Stimulated activated naive CD8-positive, alpha-beta T cell treated with anti-CD3 and anti-CD28 coated beads, Interleukin-15, amount 100 ng/mL, for 72 hours (primary cell): ENCODE results near the gene CHN2.
A peak's percentile ranks its signal among the peaks of the same experiment; 100 is the strongest.

Experiments
- ATAC-seq: fragments of 150-1000 bp; cut with Tn5 transposase; 2 replicates; pipeline ENCODE4 v1.10.0; 2021; ENCODE audit warnings: mild to moderate bottlenecking, moderate library complexity
- DNase-seq, 2 donors: peaks; one replicate each; pipeline ENCODE4 v3.0.0; 2021 to 2022
- H3K27ac Mint-ChIP-seq, 2 donors: one replicate each; pipeline ENCODE4 v1.8.0; 2022; ENCODE audit warnings: mild to moderate bottlenecking in 2 of 2, mixed read lengths in 2 of 2, moderate library complexity in 2 of 2
- H3K27me3 Mint-ChIP-seq: one replicate; pipeline ENCODE4 v1.8.0; 2022; ENCODE audit warnings: mixed read lengths
- H3K4me1 Mint-ChIP-seq: one replicate; pipeline ENCODE4 v1.8.0; 2022; ENCODE audit warnings: mild to moderate bottlenecking, mixed read lengths
- H3K4me3 Mint-ChIP-seq, 2 donors: one replicate each; pipeline ENCODE4 v1.8.0; 2022; ENCODE audit warnings: mild to moderate bottlenecking in 2 of 2, mixed read lengths in 2 of 2, moderate library complexity in 1 of 2
- H3K9me3 Mint-ChIP-seq, 2 donors: one replicate each; pipeline ENCODE4 v1.8.0; 2022; ENCODE audit warnings: mixed read lengths in 2 of 2

Gene CHN2

DNA sequence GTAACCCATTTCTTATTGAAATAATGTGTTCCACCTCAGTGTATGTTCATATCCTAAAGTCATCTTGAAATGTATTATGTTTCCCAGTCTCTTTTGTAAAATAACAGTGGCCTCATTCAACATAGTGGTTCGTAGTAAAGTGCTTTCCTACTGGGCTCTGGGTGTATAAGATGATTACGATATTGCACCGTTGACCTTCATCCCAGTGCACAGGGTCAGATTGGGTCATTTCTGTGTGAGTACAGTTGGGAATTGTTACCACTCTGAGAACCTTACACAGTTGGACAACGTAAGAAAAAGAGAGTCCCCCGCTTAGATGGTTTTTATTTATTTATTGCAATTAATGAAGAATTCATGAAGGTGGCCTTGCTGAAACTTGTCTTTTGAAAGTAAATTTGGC, 135.6 kb downstream of the CHN2 start:
- Mint-ChIP-seq H3K4me1 (peaks cover 18% of the 10 kb centered on the region), H3K27me3 (peaks cover 27% of the 10 kb centered on the region), H3K27ac (no peak overlapping the region), H3K9me3 (peaks cover 11 to 18% of the 10 kb centered on the region in 2 donors), H3K4me3 (no peak overlapping the region)
- ATAC-seq (no peak), DNase-seq (no peak)

DNA sequence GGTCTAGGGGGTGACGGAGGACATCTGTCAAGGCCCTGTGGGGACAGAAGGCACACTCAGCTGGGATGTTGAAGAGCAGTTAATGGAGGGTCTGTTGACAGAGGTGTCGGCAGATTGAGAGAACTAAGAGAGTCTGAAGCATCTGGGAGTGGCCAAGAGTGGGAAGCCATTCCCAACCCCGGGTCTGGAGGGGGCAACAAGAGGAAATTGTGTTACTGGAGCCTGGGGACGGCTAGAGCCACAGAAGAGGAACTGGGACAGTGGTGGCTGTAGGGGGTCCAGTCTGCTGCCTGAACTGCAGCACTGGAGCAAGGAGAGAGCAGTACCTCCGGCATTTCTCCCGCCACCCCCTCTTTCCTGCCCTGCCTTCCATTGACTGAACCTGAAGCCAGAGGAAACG, 136.6 kb downstream of the CHN2 start:
- ATAC-seq (no peak), DNase-seq (no peak)
- Mint-ChIP-seq H3K27me3 (peaks cover 24% of the 10 kb centered on the region), H3K27ac (peak overlapping the region in 1 of 2 donors; percentile 87), H3K4me3 (no peak overlapping the region), H3K4me1 (peaks cover 26% of the 10 kb centered on the region), H3K9me3 (peaks cover 10 to 18% of the 10 kb centered on the region in 2 donors)

GRCh38 chr7:29332042-29332811, 137.7 kb downstream of the CHN2 start:
- Mint-ChIP-seq H3K4me3 (no peak overlapping the region), H3K4me1 (peaks cover 36% of the 10 kb centered on the region), H3K27ac (no peak overlapping the region), H3K9me3 (peaks cover 10 to 18% of the 10 kb centered on the region in 2 donors), H3K27me3 (peaks cover 16% of the 10 kb centered on the region)
- DNase-seq (no peak), ATAC-seq (no peak)

DNA sequence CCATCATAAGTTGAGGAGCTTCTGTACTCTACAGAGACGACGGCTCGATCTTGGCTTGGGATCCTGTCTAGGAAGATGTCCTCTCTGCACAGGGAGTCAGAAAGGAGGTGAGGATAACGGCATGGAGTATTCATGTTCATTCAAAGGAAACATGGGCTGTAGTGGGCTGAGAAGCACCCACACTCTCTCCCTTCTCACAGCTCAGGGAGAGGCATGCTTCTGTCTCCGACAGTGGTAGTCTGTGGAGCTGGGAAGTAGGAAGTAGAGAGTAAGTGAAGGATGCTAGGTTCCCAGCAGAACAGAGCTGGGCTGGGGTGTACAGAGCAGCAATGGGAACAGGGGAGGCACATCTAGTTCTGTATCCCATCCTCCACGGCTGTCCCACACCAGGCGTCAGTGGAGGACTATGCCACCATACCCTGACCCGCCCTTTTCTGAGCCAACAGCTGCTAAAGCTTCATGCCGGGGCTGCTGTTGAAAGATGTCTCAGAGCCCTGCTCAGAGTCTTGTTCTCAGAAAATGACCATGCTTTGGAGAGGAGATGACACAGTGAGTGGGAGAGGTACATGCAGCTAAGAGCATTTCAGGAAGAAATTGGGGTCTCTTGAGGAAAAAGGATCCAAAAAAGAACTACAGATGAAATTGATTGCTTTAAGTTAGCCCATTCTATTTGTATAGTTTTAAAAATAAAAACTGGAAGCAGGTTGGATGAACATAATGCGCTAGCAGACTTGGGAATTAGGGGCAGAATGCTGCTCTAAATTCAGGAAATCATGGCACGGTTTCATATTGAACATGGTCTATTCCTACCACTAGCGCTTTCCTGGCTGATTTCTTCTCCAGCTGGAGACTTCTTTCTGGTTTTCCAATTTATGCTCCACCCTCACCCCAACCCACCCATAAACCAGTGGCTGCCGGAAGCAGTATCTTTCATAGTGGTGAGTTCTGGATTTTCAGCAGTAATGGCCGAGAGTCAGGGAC, 138.6 kb downstream of the CHN2 start:
- Mint-ChIP-seq H3K4me3 (no peak overlapping the region), H3K27me3 (peaks cover 16% of the 10 kb centered on the region), H3K4me1 (peaks cover 45% of the 10 kb centered on the region), H3K27ac (no peak overlapping the region), H3K9me3 (peaks cover 10 to 18% of the 10 kb centered on the region in 2 donors)
- DNase-seq (no peak), ATAC-seq (no peak)

- H3K4me3 Mint-ChIP-seq: no peak overlapping the region
- H3K9me3 Mint-ChIP-seq: peaks cover 2 to 11% of the 10 kb centered on the region in 2 donors
- no peak overlapping the region for H3K27ac Mint-ChIP-seq
- peaks cover 31% of the 10 kb centered on the region for H3K4me1 Mint-ChIP-seq
- ATAC-seq (no peak), DNase-seq (no peak)
- H3K27me3 Mint-ChIP-seq: peaks cover 16% of the 10 kb centered on the region
Measured at GRCh38 chr7:29335188-29336083, 140.9 kb downstream of the CHN2 start.

DNA sequence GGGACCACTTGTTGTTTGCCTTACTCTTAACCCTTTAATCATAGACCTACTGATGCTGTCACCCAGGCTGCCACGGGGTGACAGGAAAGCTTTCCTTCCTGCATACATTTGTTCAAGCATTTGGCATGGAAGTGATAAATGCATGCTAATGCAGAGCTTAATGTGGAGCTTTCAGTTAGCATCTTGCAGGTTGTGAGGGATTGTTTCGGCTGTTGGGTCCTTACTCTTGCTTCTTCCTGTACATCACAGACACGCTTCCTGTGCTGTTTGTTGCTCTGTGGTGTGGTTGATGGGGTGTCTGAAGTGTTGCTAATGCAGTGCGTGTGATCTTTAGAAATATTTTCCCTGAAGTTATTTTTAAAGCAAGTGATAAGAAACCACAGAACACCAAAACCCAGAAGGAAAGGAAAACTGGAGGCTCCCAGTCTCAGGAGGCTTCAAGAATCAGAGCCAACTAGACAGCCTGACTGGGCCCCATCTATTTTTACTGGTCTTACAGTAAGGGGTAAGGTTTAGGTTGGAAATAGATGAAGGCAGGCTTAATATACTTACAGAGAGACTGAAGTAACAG, 143.1 kb downstream of the CHN2 start:
- ATAC-seq (peak; percentile 83), DNase-seq (peak; percentile 5 to 16)
- Mint-ChIP-seq H3K27me3 (peaks cover 2% of the 10 kb centered on the region), H3K9me3 (no peaks in the 10 kb centered on the region), H3K4me3 (peak overlapping the region; percentile 5 to 16), H3K27ac (peak overlapping the region; percentile 49 to 64), H3K4me1 (peaks cover 27% of the 10 kb centered on the region)

DNA sequence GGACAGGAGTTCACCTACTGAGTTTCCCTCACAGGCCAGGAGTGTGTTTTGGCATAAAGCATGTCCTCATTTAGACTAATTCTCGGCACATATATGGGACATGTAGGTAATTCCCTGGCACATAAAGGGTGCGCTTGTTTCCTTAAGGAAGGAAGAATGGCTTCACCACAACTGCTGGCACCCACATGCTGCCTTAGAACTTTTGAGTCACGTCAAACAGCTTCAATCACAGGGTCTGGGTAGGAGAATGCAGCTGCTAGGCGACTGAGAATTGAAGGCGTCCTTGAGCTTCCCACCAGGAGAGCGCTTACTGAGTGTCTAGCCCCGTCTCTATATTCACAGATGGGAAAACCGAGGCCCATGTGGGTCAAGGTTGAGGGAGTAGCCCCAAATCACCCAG, 146.1 kb downstream of the CHN2 start:
- ATAC-seq (no peak), DNase-seq (no peak)
- Mint-ChIP-seq H3K27me3 (no peaks in the 10 kb centered on the region), H3K9me3 (no peaks in the 10 kb centered on the region), H3K4me1 (peaks cover 23% of the 10 kb centered on the region), H3K27ac (no peak overlapping the region), H3K4me3 (no peak overlapping the region)

DNA sequence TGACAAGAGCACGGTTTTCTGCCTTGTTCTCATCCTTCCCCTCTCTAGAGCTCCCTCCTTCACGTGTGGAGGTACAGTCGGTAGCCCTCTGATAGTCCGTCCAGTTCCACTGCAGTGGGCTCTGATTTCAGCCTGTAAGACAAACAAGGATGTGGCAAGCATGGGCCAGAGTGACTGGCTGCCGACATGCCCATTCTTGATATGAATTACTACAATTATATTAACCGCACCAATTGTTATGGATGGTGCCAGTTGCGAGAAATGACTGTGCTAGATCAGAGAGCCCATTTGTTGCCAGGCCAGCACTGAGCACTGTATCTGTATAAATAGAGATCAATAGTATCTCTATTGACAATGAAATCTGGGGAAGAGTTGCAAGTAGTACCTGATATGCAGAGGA, 146.6 kb downstream of the CHN2 start:
- H3K4me1 Mint-ChIP-seq: peaks cover 19% of the 10 kb centered on the region
- DNase-seq: no peak
- no peaks in the 10 kb centered on the region for H3K27me3 Mint-ChIP-seq
- no peak for ATAC-seq
- no peak overlapping the region for H3K27ac Mint-ChIP-seq
- no peaks in the 10 kb centered on the region for H3K9me3 Mint-ChIP-seq
- H3K4me3 Mint-ChIP-seq: no peak overlapping the region

DNA sequence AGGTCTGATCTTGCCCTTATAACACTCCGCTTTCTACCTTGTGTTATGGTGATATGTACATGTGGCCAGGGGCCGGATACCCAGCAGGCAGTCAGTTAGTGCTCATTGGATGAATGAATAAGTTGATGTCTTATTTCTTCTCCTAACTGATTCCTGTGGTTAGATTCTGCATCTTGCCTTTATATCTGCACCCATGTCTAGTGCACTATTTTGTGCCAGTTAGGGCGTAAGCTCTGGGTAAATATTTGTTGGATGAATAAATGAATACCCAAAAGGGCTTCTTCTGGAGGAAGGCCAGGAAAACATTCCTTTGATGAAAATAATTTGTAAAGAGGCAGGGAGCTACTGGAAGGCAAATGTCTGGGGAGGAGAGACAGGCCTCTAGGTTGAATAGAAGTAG, 148.2 kb downstream of the CHN2 start:
- DNase-seq (no peak), ATAC-seq (no peak)
- Mint-ChIP-seq H3K27me3 (no peaks in the 10 kb centered on the region), H3K4me3 (no peak overlapping the region), H3K9me3 (no peaks in the 10 kb centered on the region), H3K27ac (no peak overlapping the region), H3K4me1 (peaks cover 3% of the 10 kb centered on the region)

- no peaks in the 10 kb centered on the region for H3K27me3 Mint-ChIP-seq
- no peaks in the 10 kb centered on the region for H3K4me1 Mint-ChIP-seq
- no peak overlapping the region for H3K4me3 Mint-ChIP-seq
- H3K27ac Mint-ChIP-seq: no peak overlapping the region
- no peaks in the 10 kb centered on the region for H3K9me3 Mint-ChIP-seq
- DNase-seq (no peak), ATAC-seq (peak; percentile 58)
Measured at GRCh38 chr7:29343399-29343798, 148.8 kb downstream of the CHN2 start.

DNA sequence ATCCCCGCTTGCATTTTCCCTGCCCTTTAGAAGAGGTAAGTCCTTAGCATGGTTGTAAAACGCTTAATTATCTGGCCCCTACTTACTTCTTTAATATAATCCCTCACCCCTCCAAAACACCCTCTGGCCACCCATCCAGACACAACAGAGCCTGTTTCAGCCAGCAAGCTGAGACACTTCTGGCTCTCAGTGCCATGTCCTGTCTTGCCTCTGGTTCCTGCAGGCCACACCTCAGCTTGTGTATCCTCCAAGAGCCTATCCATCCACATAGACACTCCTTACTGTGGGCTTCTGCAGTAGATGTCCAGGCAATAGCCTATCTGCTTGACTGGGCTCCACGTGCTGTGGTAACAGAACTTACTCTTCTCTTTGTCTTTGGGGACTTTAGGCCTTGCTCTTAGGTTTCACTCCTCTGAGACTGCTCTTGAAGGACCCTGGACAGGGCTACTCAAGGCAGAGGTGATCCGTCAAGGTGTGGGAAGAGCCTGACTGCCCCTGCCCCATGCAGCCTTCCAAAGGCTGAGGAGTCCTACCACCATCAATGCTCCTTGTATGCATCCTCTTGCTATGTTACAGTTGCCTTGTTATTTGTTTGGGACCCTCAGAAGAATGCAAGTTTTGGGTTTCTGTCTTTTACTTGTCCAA, 149.9 kb downstream of the CHN2 start:
- no peaks in the 10 kb centered on the region for H3K9me3 Mint-ChIP-seq
- ATAC-seq: no peak
- DNase-seq: no peak
- no peaks in the 10 kb centered on the region for H3K27me3 Mint-ChIP-seq
- H3K27ac Mint-ChIP-seq: no peak overlapping the region
- H3K4me1 Mint-ChIP-seq: no peaks in the 10 kb centered on the region
- no peak overlapping the region for H3K4me3 Mint-ChIP-seq

- Mint-ChIP-seq H3K27me3 (peaks cover 6% of the 10 kb centered on the region), H3K27ac (no peak overlapping the region), H3K4me3 (no peak overlapping the region), H3K4me1 (no peaks in the 10 kb centered on the region), H3K9me3 (no peaks in the 10 kb centered on the region)
- DNase-seq (peak; percentile 9 to 21), ATAC-seq (peak; percentile 61)
Measured at GRCh38 chr7:29345590-29345989, 151.0 kb downstream of the CHN2 start.

GRCh38 chr7:29346231-29346978, 151.8 kb downstream of the CHN2 start:
- no peak for DNase-seq
- ATAC-seq: no peak
- no peak overlapping the region for H3K4me3 Mint-ChIP-seq
- H3K4me1 Mint-ChIP-seq: no peaks in the 10 kb centered on the region
- H3K9me3 Mint-ChIP-seq: no peaks in the 10 kb centered on the region
- no peak overlapping the region for H3K27ac Mint-ChIP-seq
- peaks cover 10% of the 10 kb centered on the region for H3K27me3 Mint-ChIP-seq

DNA sequence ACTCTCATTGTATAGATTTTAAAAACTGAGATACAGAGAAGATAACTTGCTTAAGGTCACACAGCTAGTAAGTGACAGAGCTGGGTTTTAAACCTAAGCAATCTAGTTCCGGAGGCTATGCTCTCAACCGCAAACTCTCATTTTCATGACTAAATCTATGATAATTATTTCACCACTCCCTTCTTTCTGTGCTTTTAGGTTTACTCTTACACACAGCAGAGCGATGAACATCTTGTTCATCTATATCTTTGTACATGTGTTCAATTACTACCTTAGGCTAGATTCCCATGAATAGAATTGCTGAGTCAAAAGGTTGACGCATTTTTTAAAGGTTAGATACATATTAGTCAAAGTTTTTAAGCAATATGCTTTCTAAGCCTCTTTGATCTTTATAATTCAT, 154.8 kb downstream of the CHN2 start:
- Mint-ChIP-seq H3K4me3 (no peak overlapping the region), H3K27me3 (peaks cover 12% of the 10 kb centered on the region), H3K4me1 (no peaks in the 10 kb centered on the region), H3K27ac (no peak overlapping the region), H3K9me3 (no peaks in the 10 kb centered on the region)
- no peak for DNase-seq
- no peak for ATAC-seq
